Lower leg skin (tissue), 4 donors: ENCODE results near the gene MRPS7. TPM values are rescaled to one million over a fixed set of nuclear protein-coding genes. Genes with fewer than 3 reads are reported as not detected.
A peak's percentile ranks its signal among the peaks of the same experiment; 100 is the strongest.

ENCODE experiments used
- DNase-seq, 2 donors: peaks; one replicate each; pipeline ENCODE4 v3.0.0-alpha.2; 2019; ENCODE audit warnings: low spot score in 2 of 2
- H3K4me3 ChIP-seq: fragments of 200-600 bp; sonication (generic); 2 replicates; pipeline ENCODE4 v1.5.1; 2017; ENCODE audit warnings: mild to moderate bottlenecking, low read depth; ENCODE audit not compliant: poor library complexity, severe bottlenecking
- POLR2A ChIP-seq, 2 donors: fragments of 450-650 bp; IDR thresholded peaks; one replicate each; pipeline ENCODE4 v1.6.1; 2016 to 2017; ENCODE audit warnings: antibody characterized with exemption in 2 of 2, mild to moderate bottlenecking in 1 of 2, moderate library complexity in 1 of 2
- WGBS, 2 donors: methylation state at CpG; one replicate each; pipeline ENCODE4 v1.1.5; 2018; 5-methylcytosine and 5-hydroxymethylcytosine counted together
- intact Hi-C: fragments of 100-400 bp; cut with DNase I; formaldehyde crosslinking; loops from one replicate; pipeline ENCODE4 v1.15.0; 2023; ENCODE audit warnings: low total_unique reads
- total RNA-seq, 4 donors: library from RNA; depleted of rRNA; stranded (reverse); fragments of >200 nt; gene quantifications; one replicate each; pipeline ENCODE4 v1.1.0, GENCODE V29; 2016
- TF ChIP-seq, protein P1 (sequence below), 3 donors: fragments of 450-650 bp; IDR thresholded peaks; one replicate each; pipeline ENCODE4 v1.5.1; 2016; ENCODE audit warnings: antibody characterized with exemption in 3 of 3, mild to moderate bottlenecking in 3 of 3, moderate library complexity in 2 of 3

The MRPS7 gene
- total RNA-seq, 4 donors from 2014 or later, result 20.7 to 36.0 (median 31.4) TPM

DNA sequence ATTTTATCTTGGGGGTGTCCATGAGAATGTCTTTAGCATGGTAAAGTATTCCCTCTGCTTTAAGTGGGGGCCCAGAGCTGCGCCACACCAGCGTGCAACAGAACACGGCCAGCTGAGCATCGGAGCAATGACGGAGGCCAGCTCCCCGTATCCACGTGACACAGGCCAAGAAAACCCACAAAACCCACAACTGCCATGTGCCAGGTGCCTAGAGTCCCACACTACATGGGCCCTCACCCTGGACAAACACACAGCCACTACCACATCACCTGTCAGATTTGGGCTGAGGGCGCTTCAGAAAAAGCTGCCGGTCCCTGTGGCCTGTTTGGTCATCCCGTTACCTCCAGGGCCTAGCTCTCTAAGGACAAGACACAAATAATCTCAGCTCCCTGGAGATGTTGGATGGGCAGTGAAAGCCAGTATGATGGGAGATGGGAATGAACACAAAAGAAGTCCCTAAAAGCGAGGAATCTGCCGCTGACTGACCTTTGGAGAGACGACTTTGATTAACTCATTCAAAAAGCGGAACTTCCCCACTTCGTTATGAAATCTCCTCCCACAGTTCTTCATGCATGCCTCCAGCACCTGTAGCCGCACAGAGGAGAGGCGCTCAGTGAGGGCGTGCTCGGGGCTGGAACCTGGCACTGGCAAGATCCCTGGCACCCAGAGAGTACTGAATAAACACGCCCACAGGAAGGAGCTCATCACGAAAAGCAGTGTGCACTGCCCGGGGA is 17.4 kb upstream of the MRPS7 start:
- H3K4me3 ChIP-seq, result no peak overlapping the region
- no peak for DNase-seq
- intact Hi-C loops, result no loop called here
- WGBS, 2 donors, result 70 to 71% methylated on average over 22 of the region's 22 CpGs
- TF ChIP-seq, protein P1, sequence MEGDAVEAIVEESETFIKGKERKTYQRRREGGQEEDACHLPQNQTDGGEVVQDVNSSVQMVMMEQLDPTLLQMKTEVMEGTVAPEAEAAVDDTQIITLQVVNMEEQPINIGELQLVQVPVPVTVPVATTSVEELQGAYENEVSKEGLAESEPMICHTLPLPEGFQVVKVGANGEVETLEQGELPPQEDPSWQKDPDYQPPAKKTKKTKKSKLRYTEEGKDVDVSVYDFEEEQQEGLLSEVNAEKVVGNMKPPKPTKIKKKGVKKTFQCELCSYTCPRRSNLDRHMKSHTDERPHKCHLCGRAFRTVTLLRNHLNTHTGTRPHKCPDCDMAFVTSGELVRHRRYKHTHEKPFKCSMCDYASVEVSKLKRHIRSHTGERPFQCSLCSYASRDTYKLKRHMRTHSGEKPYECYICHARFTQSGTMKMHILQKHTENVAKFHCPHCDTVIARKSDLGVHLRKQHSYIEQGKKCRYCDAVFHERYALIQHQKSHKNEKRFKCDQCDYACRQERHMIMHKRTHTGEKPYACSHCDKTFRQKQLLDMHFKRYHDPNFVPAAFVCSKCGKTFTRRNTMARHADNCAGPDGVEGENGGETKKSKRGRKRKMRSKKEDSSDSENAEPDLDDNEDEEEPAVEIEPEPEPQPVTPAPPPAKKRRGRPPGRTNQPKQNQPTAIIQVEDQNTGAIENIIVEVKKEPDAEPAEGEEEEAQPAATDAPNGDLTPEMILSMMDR (IDR thresholded peaks at IDR 0.05), result no peak
- no peak for TF ChIP-seq POLR2A (IDR thresholded peaks at IDR 0.05)

- H3K4me3 ChIP-seq, result no peak overlapping the region
- DNase-seq, result no peak
- intact Hi-C loops, result no loop called here
- WGBS, 2 donors, result 83 to 84% methylated on average over 6 of the region's 6 CpGs
- TF ChIP-seq, protein P1 (IDR thresholded peaks at IDR 0.05), result no peak
- no peak for TF ChIP-seq POLR2A (IDR thresholded peaks at IDR 0.05)
Observed at GRCh38 chr17:75245011-75245410, 16.7 kb upstream of the MRPS7 start.

DNA sequence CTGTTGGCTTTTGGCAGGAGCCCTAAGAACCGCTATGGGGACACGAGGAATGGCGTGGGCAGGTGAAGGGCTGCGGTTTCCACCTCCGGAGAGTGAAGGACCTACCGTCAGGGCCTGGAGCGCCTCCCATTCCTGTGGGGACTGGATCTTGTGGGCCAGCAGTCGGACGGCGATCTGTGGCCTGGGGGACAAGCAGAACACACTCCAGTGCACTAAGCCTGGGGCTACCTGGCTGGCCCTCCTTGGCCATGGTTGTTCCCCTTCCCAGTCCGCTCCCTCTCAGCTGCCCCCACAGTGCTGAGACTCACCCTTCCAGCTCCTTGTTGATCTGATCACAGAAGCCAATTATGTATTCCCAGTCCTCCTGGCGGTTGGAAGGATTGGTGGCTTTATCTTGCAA is 15.3 kb upstream of the MRPS7 start:
- DNase-seq, result no peak
- TF ChIP-seq, protein P1 (IDR thresholded peaks at IDR 0.05), result no peak
- TF ChIP-seq POLR2A (IDR thresholded peaks at IDR 0.05), result no peak
- intact Hi-C loops, result no loop called here
- WGBS, 2 donors, result 86 to 89% methylated on average over 12 of the region's 12 CpGs
- H3K4me3 ChIP-seq, result no peak overlapping the region

DNA sequence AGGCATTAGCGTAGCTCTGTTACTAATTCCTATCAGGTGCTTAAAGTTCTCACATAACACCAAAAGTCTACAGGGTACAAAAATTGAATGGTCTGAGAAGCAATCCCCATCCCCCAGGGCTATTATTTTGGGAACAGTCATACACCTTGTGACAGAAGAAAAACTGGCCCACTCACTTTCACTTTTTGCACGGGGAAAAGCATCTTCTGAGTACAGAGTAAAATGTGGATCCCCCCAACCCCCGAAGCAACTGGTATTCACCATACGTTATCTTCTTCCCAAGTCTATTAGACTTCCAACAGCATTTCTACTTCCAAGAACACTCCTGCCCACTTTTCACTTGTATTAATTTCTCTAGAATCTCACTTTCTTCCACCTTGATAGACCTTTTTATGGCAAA is 12.1 kb upstream of the MRPS7 start:
- intact Hi-C loops, result no loop called here
- TF ChIP-seq, protein P1 (IDR thresholded peaks at IDR 0.05), result no peak
- DNase-seq, result no peak
- WGBS, 2 donors, result 65 to 67% methylated on average over 4 of the region's 4 CpGs
- no peak overlapping the region for H3K4me3 ChIP-seq

DNA sequence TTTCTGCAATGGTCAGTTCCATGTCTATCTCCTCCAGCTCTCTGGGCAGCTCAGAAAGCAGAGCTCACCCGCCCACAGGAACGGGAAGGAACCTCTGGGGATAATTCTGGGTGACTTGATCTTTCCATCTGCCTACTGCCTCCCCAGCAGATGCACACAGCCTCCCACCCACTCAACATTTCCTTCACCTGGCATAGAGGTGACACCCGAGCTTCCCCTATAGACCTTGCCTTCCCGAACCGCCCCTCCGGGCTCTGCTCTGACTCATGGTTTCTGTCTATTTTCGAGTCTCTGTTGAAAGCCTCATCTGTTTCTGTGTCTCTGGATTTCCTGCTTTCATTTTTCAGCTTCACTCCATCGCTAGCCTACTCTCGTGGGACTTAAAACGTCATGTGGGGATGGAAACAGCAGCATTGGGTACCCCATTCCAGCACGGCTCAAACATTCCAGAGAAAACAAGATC is 11.6 kb upstream of the MRPS7 start:
- DNase-seq, result peak in 1 of 2 donors; percentile 83
- intact Hi-C loops, result no loop called here
- no peak for TF ChIP-seq POLR2A (IDR thresholded peaks at IDR 0.05)
- TF ChIP-seq, protein P1 (IDR thresholded peaks at IDR 0.05), result no peak
- WGBS, 2 donors, result 43 to 55% methylated on average over 11 of the region's 11 CpGs
- no peak overlapping the region for H3K4me3 ChIP-seq
